A673 (cell line): ENCODE results near the gene DNAH7.

Experiments used
- EZH2 ChIP-seq: fragments of 200-600 bp; sonication (generic); IDR thresholded peaks from 2 replicates; pipeline ENCODE4 v1.6.1; 2017; ENCODE audit warnings: borderline replicate concordance, low read depth, mild to moderate bottlenecking, mixed read lengths, antibody characterized with exemption, low read length; ENCODE audit not compliant: poor library complexity, severe bottlenecking
- TF ChIP-seq, protein P1 (sequence below): fragments of 300-800, 200-600 bp; sonication (generic); conservative IDR thresholded peaks from 2 replicates; pipeline ENCODE4 v1.5.1; 2017; ENCODE audit warnings: low read depth, mild to moderate bottlenecking, antibody characterized with exemption, low read length, moderate library complexity, mixed read lengths

DNA sequence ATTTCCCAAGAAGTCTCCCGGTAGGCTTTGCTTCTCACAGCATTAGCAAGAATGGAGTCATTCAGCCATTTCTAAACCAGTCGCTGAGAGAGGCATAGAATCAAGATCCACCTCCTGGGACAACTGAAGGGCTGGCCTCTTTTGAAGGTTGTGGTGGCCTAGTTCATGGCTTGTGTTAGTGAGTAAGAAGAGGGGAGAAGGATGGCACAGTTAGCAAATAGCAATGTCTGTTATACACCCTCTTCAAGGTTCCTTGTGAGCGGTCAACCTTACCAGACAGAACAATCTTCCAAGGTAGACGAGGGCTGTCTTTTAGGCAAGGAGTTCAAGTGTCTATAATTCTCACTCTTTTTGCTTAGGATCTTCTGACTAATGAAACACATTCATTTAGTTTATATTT lies 35.4 kb upstream of the DNAH7 start:
- TF ChIP-seq, protein P1, sequence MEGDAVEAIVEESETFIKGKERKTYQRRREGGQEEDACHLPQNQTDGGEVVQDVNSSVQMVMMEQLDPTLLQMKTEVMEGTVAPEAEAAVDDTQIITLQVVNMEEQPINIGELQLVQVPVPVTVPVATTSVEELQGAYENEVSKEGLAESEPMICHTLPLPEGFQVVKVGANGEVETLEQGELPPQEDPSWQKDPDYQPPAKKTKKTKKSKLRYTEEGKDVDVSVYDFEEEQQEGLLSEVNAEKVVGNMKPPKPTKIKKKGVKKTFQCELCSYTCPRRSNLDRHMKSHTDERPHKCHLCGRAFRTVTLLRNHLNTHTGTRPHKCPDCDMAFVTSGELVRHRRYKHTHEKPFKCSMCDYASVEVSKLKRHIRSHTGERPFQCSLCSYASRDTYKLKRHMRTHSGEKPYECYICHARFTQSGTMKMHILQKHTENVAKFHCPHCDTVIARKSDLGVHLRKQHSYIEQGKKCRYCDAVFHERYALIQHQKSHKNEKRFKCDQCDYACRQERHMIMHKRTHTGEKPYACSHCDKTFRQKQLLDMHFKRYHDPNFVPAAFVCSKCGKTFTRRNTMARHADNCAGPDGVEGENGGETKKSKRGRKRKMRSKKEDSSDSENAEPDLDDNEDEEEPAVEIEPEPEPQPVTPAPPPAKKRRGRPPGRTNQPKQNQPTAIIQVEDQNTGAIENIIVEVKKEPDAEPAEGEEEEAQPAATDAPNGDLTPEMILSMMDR, result no peak
- TF ChIP-seq EZH2, result no peak
